ENCODE measurements around the gene TTN.
A peak's percentile ranks its signal among the peaks of the same experiment; 100 is the strongest.

Gene TTN
- 673 reads per million, percentile 98 among the genes with 10 or more reads in this experiment for total RNA-seq

DNA sequence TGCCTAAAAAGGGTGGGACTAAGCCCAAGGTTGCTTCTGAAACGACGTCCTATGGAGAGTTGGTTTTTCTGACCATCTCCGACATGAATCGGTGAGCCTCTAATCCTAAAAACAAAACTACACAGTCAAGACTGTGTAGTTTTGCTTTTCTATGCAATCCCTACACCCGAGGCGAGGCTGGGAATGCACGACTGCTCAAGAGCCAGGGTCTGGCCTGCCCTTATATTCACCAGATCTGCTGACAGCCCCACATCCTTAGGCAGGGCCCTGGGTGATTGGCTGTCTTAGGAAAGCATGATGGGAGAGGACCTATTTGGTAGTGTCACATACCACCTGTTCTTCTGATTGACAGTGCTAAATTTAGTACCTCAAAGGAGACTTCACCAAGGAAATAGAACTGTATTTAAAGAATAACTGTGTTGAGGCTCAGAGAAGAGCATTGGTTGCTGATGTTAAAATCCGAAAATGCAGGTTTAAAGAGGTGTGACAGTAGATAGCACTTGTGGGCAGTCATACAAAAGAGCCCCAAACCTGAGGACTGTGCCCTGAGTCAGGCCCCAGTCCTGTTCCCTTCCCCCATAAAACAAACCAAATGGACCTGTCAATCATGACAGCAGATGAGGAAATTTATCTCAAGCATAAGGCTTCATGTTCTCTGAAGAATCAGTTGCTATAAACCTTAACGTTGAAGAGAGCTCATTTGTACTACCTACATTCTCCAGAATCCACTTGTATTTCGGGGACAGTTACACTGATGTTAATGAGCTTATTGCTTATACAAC lies at the start of gene TTN:
Gene TTN (minus strand): TSS at position 197 of the 782 bp plus-strand sequence. CDS start 2,781 bp downstream, outside the sequence.
- no peak for DNase-seq

DNA sequence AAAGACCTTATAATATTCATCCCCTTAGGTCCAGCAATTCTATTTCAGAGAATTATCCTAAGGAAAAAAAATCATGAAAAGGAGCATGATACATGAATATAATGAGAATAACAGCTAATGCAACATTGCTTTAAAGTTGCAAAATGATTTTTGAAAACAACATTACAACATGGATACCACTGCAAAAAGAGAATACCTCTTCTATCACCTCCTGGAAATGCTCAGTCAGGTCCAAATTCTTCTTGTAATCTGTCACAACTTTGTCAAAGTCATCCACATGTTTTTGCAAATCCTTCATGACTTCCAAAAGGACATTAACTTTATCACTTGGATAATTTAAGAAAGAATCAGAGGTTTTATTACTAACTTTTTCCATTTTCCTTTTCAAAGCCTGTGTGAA lies 47.9 kb upstream of the TTN start:
- no peak for DNase-seq

DNA sequence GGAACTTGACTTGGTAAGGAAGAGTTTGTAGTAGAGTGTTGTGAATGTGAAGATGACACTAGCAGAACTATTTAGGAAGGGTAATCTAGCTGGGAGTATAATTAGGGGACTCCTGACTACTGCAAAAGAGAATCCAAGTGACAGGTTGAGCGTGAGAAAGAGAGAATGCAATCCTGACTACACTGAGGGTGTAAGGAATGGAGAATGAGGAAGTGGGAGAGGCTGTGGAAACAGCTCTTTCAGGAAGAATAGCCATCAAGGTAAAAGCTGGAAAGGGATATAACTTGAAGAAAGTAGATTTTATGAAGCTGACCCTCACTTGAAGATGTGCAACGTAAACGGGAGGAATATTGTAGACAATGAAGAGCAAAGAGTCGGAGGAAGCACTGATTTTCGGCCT lies 41.1 kb upstream of the TTN start:
- DNase-seq, result no peak

DNA sequence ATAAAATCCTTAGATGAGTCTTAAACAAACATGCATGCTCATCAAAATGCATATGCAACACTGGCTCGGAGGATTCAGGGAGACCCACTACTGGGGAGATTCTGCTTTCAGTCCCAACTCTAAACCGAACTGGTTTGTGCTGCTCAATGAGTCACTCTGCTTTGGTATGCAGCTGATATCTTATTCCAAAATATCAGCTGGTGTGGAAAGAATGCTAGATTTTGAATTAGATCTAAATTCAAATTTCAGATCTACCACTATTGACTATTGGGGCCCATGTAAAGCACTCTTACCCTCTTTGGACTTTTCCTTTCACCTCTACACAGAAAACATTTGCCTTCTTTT lies 39.2 kb upstream of the TTN start:
- no peak for DNase-seq

DNA sequence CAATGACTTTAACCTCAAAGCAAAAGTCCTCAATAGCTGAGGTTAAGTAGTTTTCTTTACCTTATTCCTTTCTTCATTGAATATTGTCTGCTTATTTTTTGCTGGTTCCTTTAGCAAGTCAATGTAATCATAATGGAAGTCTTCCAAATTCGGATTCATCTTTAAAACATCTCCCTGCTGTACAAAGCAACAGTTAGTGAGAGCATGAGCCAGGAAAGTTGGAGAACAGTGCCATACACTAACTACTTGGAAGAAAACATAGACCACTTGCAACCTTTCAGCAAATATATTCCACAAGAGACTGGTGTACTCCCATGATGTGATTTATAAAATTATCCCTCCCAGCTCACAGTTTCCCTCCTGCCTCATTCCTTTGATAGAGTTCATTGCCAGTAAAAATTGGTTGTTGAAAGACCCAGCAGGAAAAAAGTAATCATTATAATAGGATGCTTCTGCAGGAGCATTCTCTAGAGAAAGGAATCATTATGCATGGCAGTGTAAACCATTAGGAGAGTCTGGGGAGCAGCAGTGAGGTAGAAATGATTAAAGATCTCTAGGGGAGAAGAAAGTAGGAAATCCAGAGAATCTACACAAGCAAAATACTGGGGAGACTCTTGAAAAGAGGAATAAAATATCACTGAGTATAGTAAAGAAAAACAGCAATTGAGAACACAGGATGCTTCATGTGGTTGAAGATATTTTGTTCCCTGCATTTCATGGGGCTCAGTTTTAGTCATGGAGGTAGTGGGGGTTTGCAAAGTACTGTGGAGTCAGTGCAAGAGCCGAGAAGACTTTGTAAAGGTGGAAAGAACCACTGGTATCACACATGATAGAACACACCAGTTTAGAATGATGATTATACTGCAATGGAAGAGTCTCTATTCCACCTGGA lies 38.6 kb upstream of the TTN start:
- no peak for DNase-seq

DNA sequence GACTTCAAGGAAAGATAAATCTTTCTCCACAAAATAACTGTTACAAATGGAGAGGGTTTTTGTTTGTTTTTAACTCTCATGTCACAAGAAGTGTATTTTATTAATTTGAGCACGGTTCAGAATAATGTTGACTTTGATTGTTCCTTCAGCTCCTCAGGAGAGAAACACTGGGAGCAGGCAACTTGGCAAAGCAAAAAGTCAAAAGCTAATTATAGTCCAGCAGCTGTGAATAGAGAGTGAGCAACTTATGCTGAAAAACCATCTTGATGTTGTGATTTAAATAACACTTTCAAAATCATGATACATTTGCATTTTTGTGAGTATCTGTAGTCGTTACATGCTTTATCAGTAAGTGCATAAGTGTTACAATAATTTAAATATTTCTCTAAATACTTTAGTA lies 37.5 kb upstream of the TTN start:
- no peak for DNase-seq

DNA sequence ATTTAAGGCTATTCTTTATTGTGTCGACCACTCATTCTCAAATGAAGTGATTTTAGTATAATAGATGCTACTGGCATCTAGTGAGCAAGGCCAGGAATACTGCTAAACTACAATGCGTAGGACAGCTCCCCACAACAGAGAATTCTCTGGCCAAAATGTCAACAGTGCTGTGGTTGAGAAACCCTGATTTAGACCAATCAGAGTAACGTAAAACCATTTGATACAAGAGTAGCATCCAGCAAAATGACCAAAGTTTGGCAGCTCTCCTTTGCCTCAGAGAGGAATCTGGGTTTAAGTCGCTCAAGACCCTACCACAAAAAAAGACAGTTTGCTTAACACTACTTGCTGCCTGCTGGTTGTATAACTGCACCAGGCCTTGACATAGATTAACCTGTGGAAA lies 37.0 kb upstream of the TTN start:
- no peak for DNase-seq

DNA sequence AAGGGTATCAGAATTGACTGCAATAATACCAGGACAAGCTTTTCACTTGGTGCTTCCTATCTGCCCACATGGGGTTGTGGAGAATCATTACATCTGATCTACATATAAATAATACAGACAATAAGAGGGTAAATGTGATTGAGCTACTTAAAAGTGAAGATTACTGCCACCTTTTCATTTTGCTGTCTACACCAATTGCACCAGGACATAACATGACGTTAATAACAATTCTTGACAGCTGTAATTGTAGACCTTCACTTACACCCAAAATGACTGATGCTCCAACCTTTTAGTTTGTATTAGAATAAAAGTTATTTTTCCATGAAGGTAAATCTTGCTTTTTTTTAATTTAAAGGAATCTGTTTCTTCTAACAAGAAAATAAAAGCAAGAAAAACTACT lies 36.5 kb upstream of the TTN start:
- no peak for DNase-seq

DNA sequence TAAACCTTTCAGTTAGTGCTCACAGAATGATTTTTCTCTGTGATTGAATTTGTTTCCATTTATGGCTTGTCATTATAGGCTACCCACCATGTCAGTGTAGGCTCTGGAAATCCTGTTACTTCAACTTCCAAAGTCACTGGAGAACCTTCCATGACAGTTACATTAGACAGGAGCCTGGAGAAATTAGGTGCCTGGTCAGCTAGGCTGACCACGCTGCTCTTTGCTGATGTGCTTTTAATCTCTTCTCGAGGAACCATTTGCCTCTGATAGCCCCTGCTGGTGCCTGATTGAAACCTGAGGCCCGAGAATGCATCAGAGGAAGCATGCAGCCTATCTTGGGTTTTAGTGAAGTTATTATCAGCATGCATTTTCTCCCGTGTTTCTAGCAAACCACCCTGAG lies 29.6 kb upstream of the TTN start:
- DNase-seq, result no peak

DNA sequence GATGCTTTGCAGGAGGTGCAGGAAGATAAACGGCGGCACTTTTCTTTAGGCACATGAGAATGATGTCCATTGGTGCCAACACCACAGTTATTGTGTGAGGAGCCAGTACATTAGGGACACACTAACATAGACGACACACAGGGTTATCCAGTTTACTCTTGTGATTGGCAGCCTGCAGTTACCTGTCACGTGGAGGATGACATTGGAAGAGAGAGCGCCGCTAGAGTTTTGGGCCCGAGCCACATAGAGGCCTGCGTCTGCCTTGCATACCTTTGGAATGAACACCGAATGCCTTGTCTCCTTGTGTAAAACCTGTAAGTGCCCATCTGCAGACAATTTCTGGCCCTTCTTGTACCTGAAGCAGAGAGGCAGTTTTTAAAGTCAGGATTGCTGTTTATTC lies 26.9 kb upstream of the TTN start:
- DNase-seq, result no peak

DNA sequence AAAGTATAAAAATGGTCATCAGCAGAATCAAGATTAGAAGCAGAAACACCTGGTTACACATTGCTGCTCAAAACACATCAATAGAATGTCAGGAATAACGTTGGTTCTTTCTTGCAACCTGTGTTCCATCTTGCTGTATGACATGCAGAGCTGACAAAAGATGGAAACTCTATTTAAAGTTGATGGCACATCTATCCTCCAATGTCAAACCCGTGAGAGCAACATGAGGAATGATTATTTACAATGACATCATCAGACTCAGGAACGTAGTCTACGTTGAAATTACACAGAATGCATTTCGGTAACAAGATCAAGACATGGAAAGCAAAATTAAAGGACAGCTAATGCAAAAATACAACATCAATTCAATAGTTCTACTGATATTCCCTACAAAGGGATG lies 26.2 kb upstream of the TTN start:
- DNase-seq, result no peak

DNA sequence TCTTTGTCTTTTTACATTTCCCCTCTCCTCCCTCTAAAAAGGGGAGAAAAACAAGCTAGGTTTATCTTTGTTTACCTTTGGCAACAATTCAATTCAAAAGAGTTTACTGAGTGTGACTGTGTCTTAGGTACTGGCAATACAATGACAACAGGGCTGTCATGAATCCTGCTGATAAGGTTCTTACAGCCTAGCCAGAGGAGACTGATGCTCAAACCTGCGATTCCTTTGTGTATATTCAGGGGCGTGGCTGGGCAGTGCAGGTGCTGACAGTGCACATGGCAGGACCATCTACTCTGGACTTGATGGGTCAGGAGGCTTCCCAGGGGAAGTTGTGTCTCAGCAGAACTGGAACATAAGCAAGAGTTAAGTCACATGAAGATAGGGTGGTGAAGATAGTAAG lies 23.2 kb upstream of the TTN start:
- DNase-seq, result no peak

DNA sequence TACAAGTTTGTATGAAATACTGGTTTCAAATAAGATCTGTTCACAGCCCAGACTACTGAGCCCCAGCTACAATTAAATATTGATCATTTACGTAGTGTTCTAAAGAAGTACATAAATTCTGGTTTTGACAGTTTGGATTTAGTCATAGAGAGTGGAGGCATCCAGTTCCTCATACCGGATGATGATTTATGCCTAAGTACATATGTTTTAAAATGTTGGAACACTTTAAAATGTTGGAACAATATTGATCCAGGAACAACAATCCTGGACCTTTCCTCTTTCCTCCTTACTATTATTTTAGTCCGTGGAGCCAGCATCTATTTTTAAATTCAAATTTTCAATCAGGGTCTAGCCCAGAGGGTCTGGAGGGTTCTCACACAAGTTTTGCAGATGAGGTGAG lies 22.8 kb upstream of the TTN start:
- no peak for DNase-seq

DNA sequence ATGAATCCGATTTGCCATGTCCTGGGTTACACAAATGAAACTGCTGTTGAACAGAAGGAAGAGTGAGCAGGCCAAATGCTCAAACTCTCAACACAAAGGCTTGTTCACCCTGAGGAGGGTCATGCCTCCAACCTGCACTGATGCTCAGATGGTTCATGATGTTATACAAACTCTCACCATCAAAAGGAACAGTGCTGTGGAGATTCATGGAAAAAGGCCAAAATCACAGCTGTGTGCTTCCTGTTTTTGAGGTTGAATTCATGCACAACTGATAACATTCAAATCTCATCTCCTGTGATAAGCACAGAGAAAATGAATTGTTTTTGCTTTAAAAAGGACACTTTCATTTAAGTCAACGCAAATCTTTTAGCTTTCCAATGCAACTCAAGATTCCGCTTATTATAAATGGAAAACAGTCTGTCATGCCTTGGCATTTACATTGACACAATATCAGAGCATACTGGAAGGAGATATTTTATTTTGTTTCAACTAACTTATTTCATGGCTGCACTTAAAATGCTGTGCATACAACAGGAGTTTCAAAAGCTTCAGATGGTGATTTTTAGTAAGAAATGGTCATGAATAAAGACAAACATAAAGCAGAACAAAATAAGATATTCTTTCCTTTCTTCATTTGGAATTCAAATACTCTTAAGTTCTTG lies 22.2 kb upstream of the TTN start:
- DNase-seq, result no peak

DNA sequence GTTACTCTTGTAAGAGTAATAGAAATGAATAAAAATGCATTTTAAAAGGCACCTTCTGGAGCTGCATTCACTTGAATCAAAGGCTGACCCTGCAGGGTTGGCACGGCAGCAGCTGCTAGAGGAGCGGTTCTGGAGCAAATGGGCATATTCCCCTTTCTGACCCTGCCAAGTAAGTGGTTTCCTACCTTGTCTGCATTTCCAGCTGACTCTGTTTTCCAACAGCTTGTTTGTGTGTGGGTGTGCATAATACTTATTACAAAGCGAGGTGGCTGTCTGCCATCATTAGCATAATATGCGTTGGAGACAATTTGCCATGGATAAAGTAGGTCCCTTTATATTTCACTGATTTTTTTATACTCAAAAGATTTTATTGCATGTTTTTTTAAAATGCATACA lies 21.3 kb upstream of the TTN start:
- DNase-seq, result no peak

DNA sequence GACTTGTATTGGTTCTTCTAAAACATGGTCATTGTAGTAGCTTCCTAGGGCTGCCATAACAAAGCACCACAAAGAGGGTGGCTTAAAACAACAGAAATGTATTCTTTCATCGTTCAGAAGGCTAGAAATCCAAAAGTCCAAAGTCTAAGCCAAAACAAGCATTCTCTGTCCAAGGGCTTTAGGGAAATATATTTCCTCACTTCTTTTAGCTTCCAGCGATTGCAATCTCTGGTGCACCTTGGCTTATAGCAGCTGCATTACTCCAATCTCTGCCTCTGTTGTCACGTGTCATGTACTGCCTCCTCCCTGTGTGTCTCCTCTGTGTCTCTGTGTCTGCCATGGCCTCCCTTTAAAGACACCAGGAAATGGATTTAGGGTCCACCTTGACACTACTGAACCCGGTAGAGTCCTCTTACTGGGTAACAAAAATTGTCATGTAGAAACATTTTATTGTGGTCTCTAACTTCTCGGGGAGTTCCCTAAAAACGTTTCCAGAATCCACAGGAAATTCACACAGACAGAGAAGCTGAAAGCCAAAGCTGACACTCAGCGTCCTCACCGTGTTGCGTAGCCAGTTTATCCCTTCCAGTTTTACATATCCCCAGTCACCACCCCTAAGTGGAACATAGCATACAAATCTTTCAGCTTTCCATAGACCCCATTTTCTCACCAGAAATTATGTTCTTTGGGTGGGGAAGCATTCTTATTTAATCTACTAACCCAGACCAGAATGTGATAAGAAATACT lies 20.7 kb upstream of the TTN start:
- DNase-seq, result no peak

DNA sequence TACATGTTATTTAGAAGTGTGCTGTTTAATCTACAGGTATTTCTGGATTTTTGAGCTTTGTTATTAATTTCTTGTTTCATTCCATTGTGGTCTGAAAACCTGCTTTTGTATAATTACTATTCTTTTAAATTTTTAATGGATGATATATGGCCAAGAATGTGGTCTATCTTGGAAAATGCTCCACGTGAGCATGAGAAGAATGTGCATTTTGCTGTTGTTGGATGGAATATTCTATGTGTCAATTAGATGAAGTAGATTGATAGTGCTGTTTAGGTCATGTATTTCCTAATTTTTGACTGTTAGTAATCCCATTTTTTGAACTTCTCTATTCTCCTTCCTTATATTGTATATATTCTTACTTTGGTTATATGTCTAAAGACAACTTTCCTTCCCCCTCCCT lies 19.9 kb upstream of the TTN start:
- no peak for DNase-seq

DNA sequence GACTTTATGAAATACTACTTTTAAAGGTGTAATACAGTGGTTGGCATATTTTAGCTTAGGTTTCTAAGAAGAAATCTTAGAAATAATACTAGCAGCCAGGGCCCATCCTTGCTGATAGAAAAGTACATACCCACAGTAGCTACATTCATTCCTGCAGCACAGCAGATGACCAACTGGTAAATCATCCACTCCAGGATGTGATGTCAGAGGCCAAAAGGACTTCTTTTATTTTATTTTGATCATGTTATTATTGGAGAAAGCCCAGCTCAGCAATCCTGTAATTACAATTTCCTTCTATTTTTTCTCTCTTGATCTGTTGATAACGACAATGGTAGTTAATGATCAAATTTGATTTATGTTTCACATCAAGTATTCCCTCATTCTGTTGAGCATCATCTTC lies 18.0 kb upstream of the TTN start:
- no peak for DNase-seq

DNA sequence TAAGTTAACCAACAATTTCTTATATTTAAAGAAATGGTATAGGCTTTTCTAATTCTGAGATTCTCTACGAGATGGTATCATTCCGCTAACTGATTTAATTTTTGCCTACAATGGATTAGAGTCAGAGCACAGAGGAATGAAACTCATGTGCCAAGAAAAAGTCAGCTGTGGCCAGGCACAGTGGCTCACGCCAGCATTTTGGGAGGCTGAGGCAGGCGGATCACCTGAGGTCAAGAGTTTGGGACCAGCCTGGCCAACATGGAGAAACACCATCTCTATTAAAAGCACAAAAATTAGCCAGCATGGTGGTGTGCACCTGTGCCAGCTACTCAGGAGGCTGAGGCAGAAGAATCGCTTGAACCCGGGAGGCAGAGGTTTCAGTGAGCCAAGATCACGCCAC lies 17.0 kb upstream of the TTN start:
- no peak for DNase-seq

DNA sequence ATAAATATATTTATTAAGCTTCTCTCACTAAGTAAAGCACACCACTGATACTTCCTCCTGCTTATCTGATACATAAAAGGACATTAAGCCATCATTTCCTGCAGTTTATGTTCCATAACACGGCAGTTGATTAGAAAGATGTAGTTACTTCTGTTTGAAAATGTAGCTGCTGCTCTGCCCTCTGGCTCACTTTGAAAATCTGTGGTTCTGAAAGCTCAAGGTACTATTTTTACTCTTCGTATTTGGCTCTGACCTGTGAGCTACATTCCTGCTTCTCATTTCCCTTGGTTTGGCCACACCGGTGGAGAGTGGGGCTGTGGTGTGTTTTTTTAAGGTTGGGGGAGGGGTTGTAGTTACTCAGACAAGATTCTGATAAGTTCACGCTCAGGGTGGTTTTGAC lies 12.8 kb upstream of the TTN start:
- no peak for DNase-seq

DNA sequence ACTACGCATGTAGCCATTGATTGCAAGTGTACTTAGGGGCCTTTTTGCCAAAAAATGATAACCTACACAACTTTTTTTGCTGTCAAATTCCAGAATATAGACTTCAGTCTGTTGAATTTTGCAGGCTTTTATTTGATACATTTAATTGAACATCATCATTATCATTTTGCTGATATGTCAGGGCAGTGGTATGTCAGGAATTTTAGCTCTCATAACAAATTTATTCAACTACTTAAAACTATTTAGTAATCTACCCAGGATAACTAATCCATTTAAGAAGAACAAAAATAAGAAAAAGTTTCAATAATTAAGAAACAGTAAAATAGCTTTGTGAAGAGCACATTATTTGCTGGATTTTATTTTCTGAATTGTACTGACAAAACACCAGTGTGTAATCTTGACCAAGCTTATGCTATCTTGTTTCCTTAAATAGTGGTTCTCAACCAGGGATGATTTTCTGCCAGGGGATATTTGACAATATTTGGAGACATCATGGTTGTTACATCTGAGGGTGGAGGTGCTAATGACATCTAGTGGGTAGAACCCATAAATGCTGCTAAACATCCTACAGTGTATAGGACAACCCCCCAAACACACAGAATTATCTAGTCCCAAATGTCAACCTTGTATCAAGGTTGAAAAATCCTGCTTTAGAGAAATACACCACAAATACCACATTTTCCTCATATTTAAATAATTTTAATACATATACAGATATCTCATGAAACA lies 12.1 kb upstream of the TTN start:
- no peak for DNase-seq

DNA sequence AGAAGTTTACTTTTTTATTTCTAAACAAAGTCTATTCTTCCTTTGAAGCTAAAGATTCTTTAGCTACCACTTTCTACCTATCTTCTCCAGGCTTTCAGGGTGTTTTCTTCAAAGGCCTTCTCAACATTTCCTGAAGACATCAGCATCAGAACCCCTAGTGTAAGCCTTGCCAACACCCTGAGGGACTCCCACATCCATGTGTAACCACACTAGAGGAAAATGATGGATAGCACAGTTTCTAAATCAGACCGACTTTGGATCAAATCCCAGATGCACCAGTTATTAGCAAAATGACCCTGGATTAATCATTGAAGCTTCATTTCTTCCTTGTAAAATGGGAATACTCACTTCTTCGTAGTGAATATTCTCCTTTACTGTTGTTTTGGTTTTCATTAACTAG lies 4.7 kb upstream of the TTN start:
- DNase-seq, result no peak

Data from effector CD4-positive, alpha-beta T cell (primary cell).